DMS114 treated with DMSO at 0.1 percent for 48 hours (cell line): ENCODE results near the gene CCNK.

Experiments
- DNase-seq: peaks from one replicate; lab custom pipeline; 2025; ENCODE audit not compliant: unreplicated experiment; lab: John Stamatoyannopoulos, UW

The CCNK gene

DNA sequence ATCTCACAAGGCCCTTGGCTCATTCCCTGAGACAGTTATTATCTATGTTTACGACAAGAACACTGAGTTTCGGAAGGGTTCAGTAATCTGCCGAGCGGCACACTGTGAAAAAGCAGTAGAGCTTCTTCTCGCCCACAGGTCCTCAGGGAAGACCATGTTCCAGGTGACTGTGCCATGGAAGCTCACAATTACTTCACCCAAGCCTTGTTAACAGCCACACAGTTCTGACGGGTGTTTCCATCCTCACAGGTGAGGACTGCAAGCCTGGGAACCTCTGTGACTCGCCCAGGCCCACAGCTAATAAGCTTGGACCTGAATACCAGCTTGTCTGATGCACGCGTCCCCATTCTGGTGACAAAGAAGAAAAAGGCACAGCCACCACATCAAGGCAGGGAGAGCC is 15.9 kb upstream of the CCNK start:
- no peak for DNase-seq

GRCh38 chr14:99466758-99467157 is 14.5 kb upstream of the CCNK start:
- no peak for DNase-seq

- DNase-seq, result no peak
These were observed 13.7 kb upstream of the CCNK start for GRCh38 chr14:99467336-99468078.

GRCh38 chr14:99468081-99468480 is 13.1 kb upstream of the CCNK start:
- DNase-seq, result no peak

- no peak for DNase-seq
These were observed 12.2 kb upstream of the CCNK start for GRCh38 chr14:99468836-99469592.

DNA sequence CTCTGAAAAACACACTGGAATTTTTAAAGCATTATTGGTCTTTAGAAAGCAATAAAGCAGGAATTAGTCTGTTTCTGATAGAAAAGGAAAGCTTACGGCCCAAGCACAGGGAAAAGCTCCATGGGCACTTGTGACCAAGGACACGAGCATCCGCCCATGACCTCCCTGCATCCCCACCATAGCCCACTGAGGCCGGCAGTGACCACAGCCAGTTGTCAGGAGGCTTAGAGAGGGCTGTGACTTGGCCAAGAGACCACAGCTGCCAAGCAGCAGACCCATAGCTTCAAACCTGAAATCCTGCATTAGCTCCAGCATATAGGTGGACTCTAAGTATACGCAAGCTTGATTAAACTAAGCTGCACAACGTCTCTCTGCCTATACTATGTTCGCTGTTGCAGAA is 9.5 kb upstream of the CCNK start:
- no peak for DNase-seq

DNA sequence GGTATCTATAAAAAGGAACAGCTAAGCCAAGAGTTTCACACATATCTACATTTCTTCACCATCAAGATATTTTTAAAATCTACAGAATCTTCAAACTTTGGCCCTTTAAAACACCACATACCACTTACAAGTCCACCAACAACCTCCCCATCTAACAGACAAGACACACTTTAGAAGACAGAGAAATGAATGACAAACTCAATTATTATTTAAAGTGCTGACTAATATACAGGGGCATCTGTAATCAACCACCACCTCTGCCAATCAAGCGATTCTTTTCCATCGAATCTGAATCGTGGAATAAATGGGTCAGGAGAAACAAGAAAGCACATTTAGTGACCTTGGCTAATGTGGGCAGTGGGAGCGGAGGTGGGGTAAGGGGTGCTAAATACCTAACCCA is 8.3 kb upstream of the CCNK start:
- DNase-seq, result no peak

DNA sequence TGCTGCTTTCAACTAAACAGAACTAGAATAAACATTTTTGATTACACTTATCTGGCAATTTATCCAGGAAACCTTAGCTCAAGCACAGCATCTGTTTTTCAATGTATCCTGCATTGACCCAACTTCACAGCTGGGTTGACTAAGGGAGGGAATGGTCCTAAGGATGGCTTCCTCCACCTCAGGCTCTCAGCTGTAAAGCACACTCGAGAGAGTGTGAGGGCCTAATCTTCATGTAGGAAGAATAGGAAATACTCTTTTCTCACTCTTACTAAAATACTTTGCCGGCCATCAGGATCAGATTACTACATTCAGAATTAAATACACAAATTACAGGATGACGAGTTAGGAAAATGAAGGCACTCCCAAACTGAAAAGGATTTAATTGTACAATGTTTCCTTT is 7.8 kb upstream of the CCNK start:
- no peak for DNase-seq

DNA sequence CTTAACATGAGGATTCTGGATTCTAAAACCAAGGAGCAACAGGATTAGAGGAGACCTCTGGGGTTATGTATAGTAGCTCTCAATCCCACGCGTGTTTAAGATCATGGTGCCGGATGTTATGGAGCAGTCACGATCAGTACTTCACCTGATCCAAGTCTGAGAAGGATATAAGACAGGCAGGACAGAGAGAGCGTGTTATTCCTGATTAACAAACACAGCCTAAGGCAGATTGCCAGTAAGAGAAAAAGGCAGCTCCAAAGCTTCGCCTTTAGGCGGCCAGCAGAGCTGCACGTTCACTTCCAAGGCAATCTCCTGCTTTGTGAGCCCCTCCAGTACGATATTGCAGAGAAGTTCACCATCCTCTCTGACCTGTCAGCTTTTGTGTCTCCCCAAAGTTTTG is 6.0 kb upstream of the CCNK start:
- DNase-seq, result no peak

DNA sequence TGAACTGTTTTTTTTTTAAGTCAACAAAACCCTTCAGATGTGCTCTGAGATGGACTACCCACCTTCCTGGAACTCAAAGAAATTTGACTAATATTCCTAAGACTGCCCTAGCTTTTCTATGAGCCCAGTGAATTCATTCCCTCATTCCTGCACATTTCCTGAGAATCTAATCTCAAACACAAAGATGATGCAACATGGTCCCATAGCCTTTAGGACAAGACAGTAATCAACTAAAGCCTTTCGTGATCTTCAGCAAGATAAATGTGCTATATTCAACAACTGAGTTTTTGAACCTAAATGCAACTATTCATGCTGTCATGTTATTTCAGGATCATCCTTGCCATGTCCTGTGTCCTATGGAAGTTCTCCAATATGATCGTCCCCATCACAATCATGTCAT is 5.5 kb upstream of the CCNK start:
- no peak for DNase-seq

DNA sequence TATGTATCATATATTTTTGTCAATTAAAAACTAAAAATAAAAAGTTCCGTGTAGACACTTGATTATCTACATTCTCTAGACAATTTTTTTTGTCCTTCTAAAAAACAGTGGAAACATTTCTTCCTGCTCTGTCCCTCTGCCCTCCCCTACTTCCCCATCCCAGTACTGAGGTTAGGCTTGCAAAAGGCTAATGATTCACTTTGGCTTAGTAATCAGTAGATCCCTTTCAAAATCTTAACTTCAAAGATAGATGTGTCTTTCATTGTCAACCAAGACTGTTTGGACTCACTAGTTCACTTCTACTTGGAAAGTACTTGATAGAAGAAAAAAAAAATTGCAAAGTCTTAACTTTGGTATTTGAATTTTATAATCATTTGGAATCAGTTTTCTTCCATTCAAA is 4.3 kb upstream of the CCNK start:
- no peak for DNase-seq

DNA sequence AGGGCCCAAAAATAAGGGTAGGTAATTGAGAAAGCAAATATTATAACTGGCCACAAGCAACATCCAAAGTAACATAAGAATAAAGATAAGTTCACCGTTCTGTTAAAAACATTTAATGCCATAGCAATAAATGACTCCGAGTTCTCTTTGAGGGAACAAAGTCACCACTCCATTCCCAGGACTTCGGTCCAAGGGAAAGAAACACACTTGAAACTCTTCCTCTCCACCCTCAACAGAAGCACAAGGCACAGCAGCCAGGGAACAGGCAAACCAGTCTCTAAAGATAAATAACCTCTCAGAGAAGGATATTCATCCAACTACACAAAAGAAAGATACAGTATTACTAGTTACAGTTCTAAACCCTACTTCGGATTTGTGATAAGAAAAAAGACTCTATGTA is 3.1 kb upstream of the CCNK start:
- DNase-seq, result no peak

GRCh38 chr14:99479160-99479905 is 1.9 kb upstream of the CCNK start:
- no peak for DNase-seq

DNA sequence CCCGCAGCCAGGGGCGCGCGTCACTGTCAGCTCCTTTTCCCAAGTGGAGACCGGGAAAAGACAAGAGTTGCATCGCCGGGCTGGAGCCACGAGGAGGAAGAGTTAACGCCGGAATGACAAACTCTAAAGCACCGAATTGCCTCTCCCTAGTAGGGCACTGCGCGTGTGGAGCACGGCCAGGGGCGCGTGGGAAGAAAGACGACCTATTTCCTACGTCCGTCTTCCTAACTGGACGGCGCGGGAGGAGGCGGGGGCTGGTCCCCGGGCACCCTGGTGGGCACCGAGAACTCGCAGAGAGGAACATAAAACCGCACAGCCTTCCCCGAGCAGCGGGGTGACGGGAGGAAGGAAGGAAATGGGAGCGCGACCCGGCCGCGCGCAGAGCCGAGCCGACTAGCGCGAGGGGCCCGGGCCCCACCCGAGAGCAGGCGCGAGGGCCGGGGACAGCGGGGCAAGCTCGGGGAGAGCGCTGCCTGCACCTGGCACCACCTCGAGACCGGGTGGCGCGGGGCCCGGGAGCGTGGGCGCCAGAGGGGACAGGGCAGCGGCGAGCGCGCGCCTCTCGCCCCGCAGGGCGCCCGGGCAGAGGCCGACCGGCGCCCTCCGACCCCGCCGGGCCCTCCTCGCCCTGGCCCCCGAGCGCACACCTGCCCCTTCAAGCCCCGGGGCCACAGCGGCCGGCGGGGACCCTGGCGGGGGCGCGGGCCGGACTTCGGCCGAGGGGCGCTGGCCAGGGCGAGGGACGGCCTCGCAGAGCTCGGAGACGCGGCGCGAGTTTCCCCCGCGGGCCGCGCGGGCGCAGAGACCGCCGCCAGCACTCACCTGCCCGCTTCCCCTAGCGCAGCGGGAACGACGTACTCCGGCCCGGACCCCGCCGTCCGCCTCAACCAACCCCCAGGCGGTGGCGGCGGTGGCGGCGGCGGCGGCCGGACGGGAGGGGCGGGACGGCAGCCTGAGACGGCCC is 1.0 kb upstream of the CCNK start, which contains the start of gene SETD3:
SETD3 (minus strand) TSS at position 954 of the 964 bp plus-strand sequence. CDS start 15,054 bp downstream, outside the sequence.
- no peak for DNase-seq

DNA sequence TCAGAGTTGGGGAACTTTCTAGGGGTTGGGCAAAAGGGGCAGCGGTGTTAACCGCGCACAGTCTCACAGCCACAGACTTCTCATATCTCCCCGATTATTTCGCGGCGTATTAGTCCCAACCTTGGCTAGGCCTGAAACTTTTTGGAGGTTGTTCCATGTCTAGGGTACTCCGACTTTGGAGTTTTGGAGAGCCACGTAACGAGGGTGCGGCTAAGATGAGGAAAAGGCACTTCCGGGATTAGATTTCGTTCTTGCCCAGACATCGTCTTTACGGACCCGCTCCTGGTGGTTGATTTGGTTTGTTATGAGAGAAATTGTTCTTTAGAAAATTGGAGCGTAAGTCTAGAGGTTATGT is 513 bp downstream of the CCNK start:
- DNase-seq, result no peak

- no peak for DNase-seq
These were observed 2.9 kb downstream of the CCNK start for GRCh38 chr14:99484106-99484505.

DNA sequence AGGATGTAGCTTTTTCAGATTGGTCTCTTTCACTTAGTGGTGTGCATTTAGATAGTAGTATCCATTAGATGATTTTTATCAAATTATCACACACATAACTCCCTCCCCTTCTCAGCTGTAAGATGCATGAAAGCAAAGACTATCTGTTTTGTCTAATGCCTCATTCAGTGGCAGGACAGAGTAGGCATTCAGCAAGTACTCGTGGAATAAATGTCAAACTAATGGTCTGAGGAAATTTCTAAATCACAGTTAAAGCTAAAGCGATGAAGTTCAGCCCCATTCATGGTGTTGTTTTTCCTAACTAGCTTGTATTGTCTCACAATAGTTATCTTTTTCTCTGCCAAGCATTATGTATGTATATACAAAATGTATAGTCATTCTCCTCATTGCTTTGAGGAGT is 16.1 kb downstream of the CCNK start:
- DNase-seq, result no peak

GRCh38 chr14:99497894-99498293 is 16.7 kb downstream of the CCNK start:
- DNase-seq, result no peak

DNA sequence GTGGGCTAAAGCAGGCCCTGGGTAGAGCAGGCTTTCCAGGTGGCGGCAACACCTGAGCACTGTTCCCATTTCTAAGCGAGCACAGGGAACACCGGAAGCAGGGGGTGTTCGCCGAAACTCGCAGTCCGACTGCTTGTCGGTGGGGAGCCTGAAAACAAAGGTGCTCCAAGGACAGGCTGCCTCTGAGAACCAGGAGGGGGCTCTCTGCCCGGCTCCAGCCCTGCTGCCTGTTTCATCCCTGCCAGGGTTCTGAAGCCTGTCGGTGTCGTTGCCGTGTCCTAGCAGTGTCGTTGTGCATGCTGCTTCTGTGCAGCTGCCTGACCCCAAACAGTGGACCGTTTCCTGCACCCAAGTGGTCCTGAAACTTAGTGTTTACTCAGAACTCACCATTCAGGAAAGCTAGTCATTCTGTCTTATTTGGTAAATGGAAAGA is 21.8 kb downstream of the CCNK start:
- DNase-seq, result no peak

- DNase-seq, result no peak
These were observed 22.7 kb downstream of the CCNK start for GRCh38 chr14:99503848-99504453.
